H9 (cell line): ENCODE data around the gene GNA15. TPM values are rescaled to one million over a fixed set of nuclear protein-coding genes. Genes with fewer than 3 reads are reported as not detected.
A peak's percentile ranks its signal among the peaks of the same experiment; 100 is the strongest.

Source experiments
- DNase-seq: peaks from one replicate; pipeline ENCODE4 v3.0.0-alpha.2; 2017
- H2AFZ ChIP-seq: one replicate; pipeline ENCODE4 v1.6.1; 2013; ENCODE audit warnings: mild to moderate bottlenecking, low read length, control low read depth, moderate library complexity
- H2AK5ac ChIP-seq: 2 replicates; pipeline ENCODE4 v1.6.1; 2013; ENCODE audit warnings: low read length, control low read depth, mixed read lengths; ENCODE audit not compliant: insufficient read length
- H2BK120ac ChIP-seq: one replicate; pipeline ENCODE4 v1.6.1; 2013; ENCODE audit warnings: low read depth, mild to moderate bottlenecking, low read length, control low read depth, inconsistent platforms; ENCODE audit not compliant: poor library complexity, severe bottlenecking
- H2BK12ac ChIP-seq: 2 replicates; pipeline ENCODE4 v1.6.1; 2013; ENCODE audit warnings: low read length, control low read depth, mixed read lengths, low read depth; ENCODE audit not compliant: insufficient read length
- H2BK15ac ChIP-seq: 2 replicates; pipeline ENCODE4 v1.6.1; 2013; ENCODE audit warnings: low read depth, low read length, control low read depth
- H2BK20ac ChIP-seq: one replicate; pipeline ENCODE4 v1.6.1; 2013; ENCODE audit warnings: low read depth, mild to moderate bottlenecking, low read length, control low read depth, inconsistent platforms; ENCODE audit not compliant: poor library complexity, severe bottlenecking
- H2BK5ac ChIP-seq: 2 replicates; pipeline ENCODE4 v1.6.1; 2013; ENCODE audit warnings: low read length, control low read depth, mixed read lengths; ENCODE audit not compliant: insufficient read length
- H3K14ac ChIP-seq: 2 replicates; pipeline ENCODE4 v1.6.1; 2013; ENCODE audit warnings: low read length, control low read depth; ENCODE audit not compliant: insufficient read depth
- H3K18ac ChIP-seq: 2 replicates; pipeline ENCODE4 v1.6.1; 2013; ENCODE audit warnings: low read depth, mild to moderate bottlenecking, mixed read lengths, low read length, control low read depth; ENCODE audit not compliant: insufficient read length
- H3K23ac ChIP-seq: 2 replicates; pipeline ENCODE4 v1.6.1; 2013; ENCODE audit warnings: low read length, control low read depth, mixed read lengths, low read depth; ENCODE audit not compliant: insufficient read length
- H3K23me2 ChIP-seq: 2 replicates; pipeline ENCODE4 v1.6.1; 2013; ENCODE audit warnings: low read depth, mild to moderate bottlenecking, mixed read lengths, low read length, control low read depth; ENCODE audit not compliant: insufficient read length, poor library complexity, severe bottlenecking
- H3K27ac ChIP-seq: 2 replicates; pipeline ENCODE4 v1.5.1; 2013; ENCODE audit warnings: low read length, control low read depth, mixed read lengths, low read depth; ENCODE audit not compliant: insufficient read length
- H3K27me3 ChIP-seq: 2 replicates; pipeline ENCODE4 v1.6.1; 2013; ENCODE audit warnings: low read length, control low read depth, inconsistent platforms; ENCODE audit not compliant: insufficient read depth
- H3K4ac ChIP-seq: 2 replicates; pipeline ENCODE4 v1.6.1; 2013; ENCODE audit warnings: low read depth, mild to moderate bottlenecking, control low read depth, inconsistent platforms, low read length, moderate library complexity
- H3K4me1 ChIP-seq: 2 replicates; pipeline ENCODE4 v1.6.1; 2013; ENCODE audit warnings: low read length, control low read depth, inconsistent platforms; ENCODE audit not compliant: insufficient read depth
- H3K4me2 ChIP-seq: 2 replicates; pipeline ENCODE4 v1.6.1; 2013; ENCODE audit warnings: low read length, control low read depth, mixed read lengths; ENCODE audit not compliant: insufficient read length, insufficient read depth
- H3K56ac ChIP-seq: 2 replicates; pipeline ENCODE4 v1.6.1; 2013; ENCODE audit warnings: low read depth, mild to moderate bottlenecking, mixed read lengths, low read length, control low read depth; ENCODE audit not compliant: insufficient read length
- H3K79me1 ChIP-seq: 2 replicates; pipeline ENCODE4 v1.6.1; 2013; ENCODE audit warnings: low read depth, mild to moderate bottlenecking, moderate library complexity, low read length, control low read depth, inconsistent platforms; ENCODE audit not compliant: insufficient read depth, poor library complexity, severe bottlenecking
- H3K79me2 ChIP-seq: 2 replicates; pipeline ENCODE4 v1.6.1; 2013; ENCODE audit warnings: low read length, control low read depth, inconsistent platforms; ENCODE audit not compliant: insufficient read depth
- H3K9ac ChIP-seq: 2 replicates; pipeline ENCODE4 v1.6.1; 2013; ENCODE audit warnings: low read length, control low read depth, mixed read lengths; ENCODE audit not compliant: insufficient read length; ENCODE audit errors: extremely low read depth
- H3K9me3 ChIP-seq: one replicate; pipeline ENCODE4 v1.6.1; 2013; ENCODE audit warnings: low read depth, low read length, inconsistent platforms; ENCODE audit not compliant: control insufficient read depth
- H3T11ph ChIP-seq: one replicate; pipeline ENCODE4 v1.6.1; 2013; ENCODE audit warnings: mild to moderate bottlenecking, low read length, control low read depth, inconsistent platforms
- H4K20me1 ChIP-seq: one replicate; pipeline ENCODE4 v1.6.1; 2013; ENCODE audit not compliant: control insufficient read depth, insufficient read length, insufficient read depth
- H4K5ac ChIP-seq: 2 replicates; pipeline ENCODE4 v1.6.1; 2013; ENCODE audit warnings: low read depth, mild to moderate bottlenecking, mixed read lengths, low read length, control low read depth; ENCODE audit not compliant: insufficient read length
- H4K8ac ChIP-seq: replicated peaks from 2 replicates; pipeline ENCODE4 v1.6.1; 2013; ENCODE audit warnings: low read length, control low read depth, mixed read lengths, low read depth; ENCODE audit not compliant: insufficient read length
- H4K91ac ChIP-seq: 2 replicates; pipeline ENCODE4 v1.6.1; 2013; ENCODE audit warnings: low read depth, mild to moderate bottlenecking, moderate library complexity, mixed read lengths, low read length, control low read depth; ENCODE audit not compliant: insufficient read length
- H3K27ac Mint-ChIP-seq, 3 experiments: 2 replicates in 2 of 3; 3 replicates in 1 of 3; pipeline ENCODE4 v1.8.0; 2020 to 2021; ENCODE audit warnings: mixed read lengths in 3 of 3, mild to moderate bottlenecking in 1 of 3, moderate library complexity in 1 of 3
- H3K27me3 Mint-ChIP-seq: 2 replicates; pipeline ENCODE4 v1.8.0; 2021; ENCODE audit warnings: low read depth, mild to moderate bottlenecking, moderate library complexity, mixed read lengths
- H3K36me3 Mint-ChIP-seq, 3 experiments: 2 replicates in 2 of 3; 3 replicates in 1 of 3; pipeline ENCODE4 v1.8.0; 2020 to 2021; ENCODE audit warnings: low read depth in 3 of 3, mixed read lengths in 3 of 3; ENCODE audit not compliant: insufficient read depth in 1 of 3
- H3K4me1 Mint-ChIP-seq, 2 experiments: 2 replicates each; pipeline ENCODE4 v1.8.0; 2020; ENCODE audit warnings: mixed read lengths in 2 of 2
- H3K4me3 Mint-ChIP-seq, 2 experiments: 2 replicates in 1 of 2; 3 replicates in 1 of 2; pipeline ENCODE4 v1.8.0; 2020 to 2021; ENCODE audit warnings: mild to moderate bottlenecking in 2 of 2, mixed read lengths in 2 of 2, moderate library complexity in 1 of 2
- H3K9me3 Mint-ChIP-seq, 2 experiments: 2 replicates in 1 of 2; 3 replicates in 1 of 2; pipeline ENCODE4 v1.8.0; 2020; ENCODE audit warnings: mild to moderate bottlenecking in 2 of 2, mixed read lengths in 2 of 2, moderate library complexity in 1 of 2
- WGBS: extraction: QIAGEN DNeasy Blood & Tissue Kit; methylation state at CpG from one replicate; pipeline ENCODE4 v1.1.7; 2013; ENCODE audit warnings: missing lambda C conversion rate, low lambda C conversion rate, mixed read lengths; ENCODE audit not compliant: insufficient read length; ENCODE audit errors: extremely low coverage; 5-methylcytosine and 5-hydroxymethylcytosine counted together
- total RNA-seq: library from RNA; stranded (reverse); gene quantifications from 2 replicates; pipeline ENCODE4 v1.2.1, GENCODE V29; 2021
- TF ChIP-seq, protein P1 (sequence below): fragments of 200-600 bp; sonication (generic); conservative IDR thresholded peaks from 3 replicates; pipeline ENCODE4 v1.8.0; 2021; ENCODE audit warnings: antibody characterized with exemption, mild to moderate bottlenecking

The GNA15 gene
- total RNA-seq, 1 experiment from 2014 or later, result not detected

DNA sequence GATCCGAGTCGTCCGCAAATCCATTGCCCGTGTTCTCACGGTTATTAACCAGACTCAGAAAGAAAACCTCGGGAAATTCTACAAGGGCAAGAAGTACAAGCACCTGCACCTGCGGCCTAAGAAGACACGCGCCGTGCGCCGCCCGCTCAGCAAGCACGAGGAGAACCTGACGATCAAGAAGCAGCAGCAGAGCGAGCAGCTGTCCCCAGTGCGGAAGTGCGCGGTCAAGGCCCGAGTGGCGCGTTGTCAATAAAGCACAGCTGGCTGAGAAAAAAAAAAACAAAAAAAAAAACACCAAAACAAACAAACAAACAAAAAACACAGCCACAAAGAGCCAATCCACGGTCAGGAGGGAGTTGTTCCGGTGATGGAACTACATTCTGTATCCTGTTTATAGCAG is 4.7 kb upstream of the GNA15 start:
- no peaks in the 10 kb centered on the region for H3K36me3 Mint-ChIP-seq
- TF ChIP-seq, protein P1, sequence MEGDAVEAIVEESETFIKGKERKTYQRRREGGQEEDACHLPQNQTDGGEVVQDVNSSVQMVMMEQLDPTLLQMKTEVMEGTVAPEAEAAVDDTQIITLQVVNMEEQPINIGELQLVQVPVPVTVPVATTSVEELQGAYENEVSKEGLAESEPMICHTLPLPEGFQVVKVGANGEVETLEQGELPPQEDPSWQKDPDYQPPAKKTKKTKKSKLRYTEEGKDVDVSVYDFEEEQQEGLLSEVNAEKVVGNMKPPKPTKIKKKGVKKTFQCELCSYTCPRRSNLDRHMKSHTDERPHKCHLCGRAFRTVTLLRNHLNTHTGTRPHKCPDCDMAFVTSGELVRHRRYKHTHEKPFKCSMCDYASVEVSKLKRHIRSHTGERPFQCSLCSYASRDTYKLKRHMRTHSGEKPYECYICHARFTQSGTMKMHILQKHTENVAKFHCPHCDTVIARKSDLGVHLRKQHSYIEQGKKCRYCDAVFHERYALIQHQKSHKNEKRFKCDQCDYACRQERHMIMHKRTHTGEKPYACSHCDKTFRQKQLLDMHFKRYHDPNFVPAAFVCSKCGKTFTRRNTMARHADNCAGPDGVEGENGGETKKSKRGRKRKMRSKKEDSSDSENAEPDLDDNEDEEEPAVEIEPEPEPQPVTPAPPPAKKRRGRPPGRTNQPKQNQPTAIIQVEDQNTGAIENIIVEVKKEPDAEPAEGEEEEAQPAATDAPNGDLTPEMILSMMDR, result no peak
- H4K8ac ChIP-seq, result no peak overlapping the region
- DNase-seq, result no peak
- no peak overlapping the region for H2AK5ac ChIP-seq
- no peak overlapping the region for H3T11ph ChIP-seq
- H4K5ac ChIP-seq, result no peak overlapping the region
- H3K79me1 ChIP-seq, result no peaks in the 10 kb centered on the region
- no peak overlapping the region; a peak in 1 of 7 replicates for H3K27ac Mint-ChIP-seq
- H3K9ac ChIP-seq, result no peak overlapping the region
- no peak overlapping the region for H3K4me2 ChIP-seq
- H2BK20ac ChIP-seq, result no peak overlapping the region
- no peak overlapping the region for H4K91ac ChIP-seq
- no peak overlapping the region for H2BK120ac ChIP-seq
- peaks cover 3 to 8% of the 10 kb centered on the region in 2 experiments; a peak in 3 of 4 replicates for H3K4me1 Mint-ChIP-seq
- no peaks in the 10 kb centered on the region for H3K9me3 Mint-ChIP-seq
- no peaks in the 10 kb centered on the region for H3K9me3 ChIP-seq
- no peak overlapping the region for H2BK12ac ChIP-seq
- no peak overlapping the region for H3K4ac ChIP-seq
- no peaks in the 10 kb centered on the region for H3K27me3 ChIP-seq
- no peak overlapping the region for H3K18ac ChIP-seq
- H2BK5ac ChIP-seq, result no peak overlapping the region
- no peak overlapping the region for H3K56ac ChIP-seq
- no peaks in the 10 kb centered on the region for H3K79me2 ChIP-seq
- no peaks in the 10 kb centered on the region for H3K4me1 ChIP-seq
- no peak overlapping the region for H3K27ac ChIP-seq
- peak overlapping the region in 1 of 2 experiments; percentile 28; a peak in 1 of 5 replicates for H3K4me3 Mint-ChIP-seq
- no peaks in the 10 kb centered on the region for H4K20me1 ChIP-seq
- no peak overlapping the region for H3K23ac ChIP-seq
- no peaks in the 10 kb centered on the region for H3K23me2 ChIP-seq
- H2BK15ac ChIP-seq, result no peak overlapping the region
- no peaks in the 10 kb centered on the region for H3K27me3 Mint-ChIP-seq
- WGBS, result no CpG with 5 or more reads among the region's 24 CpGs
- no peak overlapping the region for H2AFZ ChIP-seq
- H3K14ac ChIP-seq, result no peak overlapping the region
